DND-41 (cell line): ENCODE data around the gene ST3GAL4.
"Not testable (repeated sequence)": the region's sequence is repeated elsewhere in the genome, so short reads cannot be mapped to it uniquely, and the experiment has no call there.

Experiments
- EZH2 ChIP-seq: IDR thresholded peaks from 3 replicates; pipeline ENCODE4 v1.6.1; 2012; ENCODE audit warnings: borderline replicate concordance, low read depth, mild to moderate bottlenecking, moderate library complexity, low read length, inconsistent platforms; ENCODE audit not compliant: severe bottlenecking
- TF ChIP-seq, protein P1 (sequence below): IDR thresholded peaks from 2 replicates; pipeline ENCODE4 v1.5.1; 2012; ENCODE audit warnings: borderline replicate concordance, low read length, moderate library complexity, mild to moderate bottlenecking; ENCODE audit not compliant: poor library complexity, severe bottlenecking; ENCODE audit errors: extremely low read depth

DNA sequence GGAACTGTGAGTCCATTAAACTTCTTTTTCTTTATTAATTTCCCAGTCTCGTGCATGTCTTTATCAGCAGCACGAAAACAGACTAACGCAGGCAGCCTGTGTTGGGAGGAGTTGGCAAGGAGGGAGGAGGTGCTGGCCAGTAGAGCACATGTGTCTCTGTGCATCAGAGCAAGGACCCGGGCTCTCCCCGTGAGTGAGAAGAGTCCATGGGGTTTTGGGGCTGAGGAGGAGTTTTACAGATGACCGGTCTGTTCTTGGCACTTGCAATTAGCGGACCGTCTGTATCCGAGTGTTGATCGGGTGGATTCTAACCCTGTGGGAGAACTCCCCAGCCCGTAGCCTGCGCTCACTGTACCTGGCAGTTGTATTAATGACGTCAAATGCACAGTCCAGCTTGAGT, 40.3 kb downstream of the ST3GAL4 start:
- TF ChIP-seq, protein P1, sequence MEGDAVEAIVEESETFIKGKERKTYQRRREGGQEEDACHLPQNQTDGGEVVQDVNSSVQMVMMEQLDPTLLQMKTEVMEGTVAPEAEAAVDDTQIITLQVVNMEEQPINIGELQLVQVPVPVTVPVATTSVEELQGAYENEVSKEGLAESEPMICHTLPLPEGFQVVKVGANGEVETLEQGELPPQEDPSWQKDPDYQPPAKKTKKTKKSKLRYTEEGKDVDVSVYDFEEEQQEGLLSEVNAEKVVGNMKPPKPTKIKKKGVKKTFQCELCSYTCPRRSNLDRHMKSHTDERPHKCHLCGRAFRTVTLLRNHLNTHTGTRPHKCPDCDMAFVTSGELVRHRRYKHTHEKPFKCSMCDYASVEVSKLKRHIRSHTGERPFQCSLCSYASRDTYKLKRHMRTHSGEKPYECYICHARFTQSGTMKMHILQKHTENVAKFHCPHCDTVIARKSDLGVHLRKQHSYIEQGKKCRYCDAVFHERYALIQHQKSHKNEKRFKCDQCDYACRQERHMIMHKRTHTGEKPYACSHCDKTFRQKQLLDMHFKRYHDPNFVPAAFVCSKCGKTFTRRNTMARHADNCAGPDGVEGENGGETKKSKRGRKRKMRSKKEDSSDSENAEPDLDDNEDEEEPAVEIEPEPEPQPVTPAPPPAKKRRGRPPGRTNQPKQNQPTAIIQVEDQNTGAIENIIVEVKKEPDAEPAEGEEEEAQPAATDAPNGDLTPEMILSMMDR: not testable (repeated sequence)
- not testable (repeated sequence) for TF ChIP-seq EZH2
